H1 (cell line): Measurements from ENCODE around the gene SLC22A31.

Experiments
- BACH1 ChIP-seq: IDR thresholded peaks from 2 replicates; pipeline ENCODE4 v1.6.1; 2012; ENCODE audit warnings: low read length, improper control_type of control experiment
- CEBPB ChIP-seq: IDR thresholded peaks from 2 replicates; pipeline ENCODE4 v1.6.1; 2012; ENCODE audit warnings: low read depth, low read length
- CREB1 ChIP-seq: IDR thresholded peaks from 2 replicates; pipeline ENCODE4 v1.6.1; 2012; ENCODE audit warnings: inconsistent platforms
- CTCF ChIP-seq, 3 experiments: IDR thresholded peaks; 1 replicate in 2 of 3; 2 replicates in 1 of 3; pipeline versions ENCODE4 v1.5.1 to v1.6.1; 2011; ENCODE audit warnings: low read length in 3 of 3, mild to moderate bottlenecking in 3 of 3, inconsistent platforms in 2 of 3, low read depth in 1 of 3, moderate library complexity in 1 of 3; ENCODE audit not compliant: insufficient read depth in 1 of 3; ENCODE audit errors: control extremely low read depth in 1 of 3
- EZH2 ChIP-seq: fragments of 200-600 bp; sonication (generic); IDR thresholded peaks from 2 replicates; pipeline ENCODE4 v1.7.1; 2012; ENCODE audit warnings: low read depth, mild to moderate bottlenecking, moderate library complexity, low read length, inconsistent platforms; ENCODE audit not compliant: severe bottlenecking
- RFX5 ChIP-seq: IDR thresholded peaks from 2 replicates; pipeline ENCODE4 v1.6.1; 2011; ENCODE audit warnings: low read depth, low read length, improper control_type of control experiment, borderline replicate concordance
- SIRT6 ChIP-seq: IDR thresholded peaks from one replicate; pipeline ENCODE4 v1.7.1; 2012; ENCODE audit warnings: low read length, inconsistent platforms
- TEAD4 ChIP-seq: IDR thresholded peaks from 2 replicates; pipeline ENCODE4 v1.6.1; 2012; ENCODE audit warnings: low read depth, low read length, inconsistent platforms, mixed read lengths
- YY1 ChIP-seq: IDR thresholded peaks from 2 replicates; pipeline ENCODE4 v1.6.1; 2011; ENCODE audit warnings: low read depth, mild to moderate bottlenecking, low read length

- TF ChIP-seq CEBPB (no peak), CTCF (IDR thresholded peaks at IDR 0.05; ENCODE audit: control extremely low read depth in 1 of 3, insufficient read depth in 1 of 3, low read depth in 1 of 3, low read length in 3 of 3) (no peak), BACH1 (no peak), RFX5 (no peak), CREB1 (no peak), SIRT6 (no peak), EZH2 (no peak), TEAD4 (no peak), YY1 (no peak)
Observed at GRCh38 chr16:89169778-89170177, 30.6 kb downstream of the SLC22A31 start.
